ENCODE results near the gene DOCK3. TPM values are rescaled to one million over a fixed set of nuclear protein-coding genes. Genes with fewer than 3 reads are reported as not detected.

The DOCK3 gene
- total RNA-seq, 1 experiment from 2014 or later = 8.3 TPM

DNA sequence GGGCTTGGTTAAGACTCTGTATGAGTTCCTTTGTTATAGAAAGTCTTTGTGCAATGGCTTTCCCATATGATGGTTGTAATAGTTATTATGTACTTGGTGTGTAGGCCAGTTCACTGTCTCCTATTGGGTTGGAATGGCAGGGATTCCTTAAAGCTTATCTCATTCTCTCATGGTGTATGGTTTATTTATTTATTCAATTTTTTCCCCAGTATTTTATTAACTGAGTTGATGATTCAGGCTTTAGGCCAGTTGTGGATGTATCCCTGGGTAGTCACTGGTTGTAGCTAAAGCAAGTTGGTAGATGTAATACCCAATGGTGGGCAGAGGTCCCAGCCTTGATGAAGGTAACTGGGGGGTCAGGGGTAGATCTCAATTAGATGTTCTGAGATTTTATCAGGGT lies 349.4 kb downstream of the DOCK3 start:
- no peaks in the 10 kb centered on the region for H3K27me3 Mint-ChIP-seq (ENCODE audit: low read depth)
- Histone ChIP-seq H3K18ac (ENCODE audit: insufficient read length, low read depth, low read length) (no peak overlapping the region), H3K56ac (ENCODE audit: insufficient read length, low read depth, low read length) (no peak overlapping the region), H4K91ac (ENCODE audit: insufficient read length, low read depth, low read length) (no peak overlapping the region), H2BK5ac (ENCODE audit: insufficient read length, low read length) (no peak overlapping the region), H3K9me3 (ENCODE audit: control insufficient read depth, low read depth, low read length) (no peaks in the 10 kb centered on the region), H3K23me2 (ENCODE audit: insufficient read length, low read depth, low read length, poor library complexity, severe bottlenecking) (no peaks in the 10 kb centered on the region), H2BK20ac (ENCODE audit: low read depth, low read length, poor library complexity, severe bottlenecking) (no peak overlapping the region), H2AFZ (ENCODE audit: low read length) (no peak overlapping the region), H3K27ac (ENCODE audit: insufficient read length, low read depth, low read length) (no peak overlapping the region), H4K5ac (ENCODE audit: insufficient read length, low read depth, low read length) (no peak overlapping the region), H3K4me1 (ENCODE audit: insufficient read depth, low read length) (no peaks in the 10 kb centered on the region), H3K9ac (ENCODE audit: extremely low read depth, insufficient read length, low read length) (no peak overlapping the region), H3K79me1 (ENCODE audit: insufficient read depth, low read depth, low read length, poor library complexity, severe bottlenecking) (no peaks in the 10 kb centered on the region), H3K23ac (ENCODE audit: insufficient read length, low read depth, low read length) (no peak overlapping the region), H3T11ph (ENCODE audit: low read length) (no peak overlapping the region), H4K20me1 (ENCODE audit: control insufficient read depth, insufficient read depth, insufficient read length) (no peaks in the 10 kb centered on the region), H2BK15ac (ENCODE audit: low read depth, low read length) (no peak overlapping the region), H2BK120ac (ENCODE audit: low read depth, low read length, poor library complexity, severe bottlenecking) (no peak overlapping the region), H2AK5ac (ENCODE audit: insufficient read length, low read length) (no peak overlapping the region), H3K14ac (ENCODE audit: insufficient read depth, low read length) (no peak overlapping the region), H3K27me3 (ENCODE audit: insufficient read depth, low read length) (no peaks in the 10 kb centered on the region), H3K4ac (ENCODE audit: low read depth, low read length) (no peak overlapping the region), H3K4me2 (ENCODE audit: insufficient read depth, insufficient read length, low read length) (no peak overlapping the region), H3K79me2 (ENCODE audit: insufficient read depth, low read length) (no peaks in the 10 kb centered on the region; the same call in 1 of the 2 replicates), H2BK12ac (ENCODE audit: insufficient read length, low read depth, low read length) (no peak overlapping the region), H4K8ac (replicated peaks; ENCODE audit: insufficient read length, low read depth, low read length) (no peak overlapping the region)
- TF ChIP-seq, protein P1, sequence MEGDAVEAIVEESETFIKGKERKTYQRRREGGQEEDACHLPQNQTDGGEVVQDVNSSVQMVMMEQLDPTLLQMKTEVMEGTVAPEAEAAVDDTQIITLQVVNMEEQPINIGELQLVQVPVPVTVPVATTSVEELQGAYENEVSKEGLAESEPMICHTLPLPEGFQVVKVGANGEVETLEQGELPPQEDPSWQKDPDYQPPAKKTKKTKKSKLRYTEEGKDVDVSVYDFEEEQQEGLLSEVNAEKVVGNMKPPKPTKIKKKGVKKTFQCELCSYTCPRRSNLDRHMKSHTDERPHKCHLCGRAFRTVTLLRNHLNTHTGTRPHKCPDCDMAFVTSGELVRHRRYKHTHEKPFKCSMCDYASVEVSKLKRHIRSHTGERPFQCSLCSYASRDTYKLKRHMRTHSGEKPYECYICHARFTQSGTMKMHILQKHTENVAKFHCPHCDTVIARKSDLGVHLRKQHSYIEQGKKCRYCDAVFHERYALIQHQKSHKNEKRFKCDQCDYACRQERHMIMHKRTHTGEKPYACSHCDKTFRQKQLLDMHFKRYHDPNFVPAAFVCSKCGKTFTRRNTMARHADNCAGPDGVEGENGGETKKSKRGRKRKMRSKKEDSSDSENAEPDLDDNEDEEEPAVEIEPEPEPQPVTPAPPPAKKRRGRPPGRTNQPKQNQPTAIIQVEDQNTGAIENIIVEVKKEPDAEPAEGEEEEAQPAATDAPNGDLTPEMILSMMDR (conservative IDR thresholded peaks at IDR 0.05) = no peak
- no peak for DNase-seq
- H3K9me3 Mint-ChIP-seq = peaks cover 15 to 21% of the 10 kb centered on the region in 2 experiments; a peak in 4 of 5 replicates
- no peak overlapping the region for H3K27ac Mint-ChIP-seq
- no peak overlapping the region for H3K4me3 Mint-ChIP-seq
- H3K36me3 Mint-ChIP-seq (ENCODE audit: insufficient read depth in 1 of 3, low read depth in 3 of 3) = peaks cover 0 to 16% (median 0%) of the 10 kb centered on the region in 3 experiments; a peak in 4 of 7 replicates
- peaks cover 20 to 21% of the 10 kb centered on the region in 2 experiments for H3K4me1 Mint-ChIP-seq

Measured in H9 (cell line).